Measurements from ENCODE around the gene CD247. TPM values are rescaled to one million over a fixed set of nuclear protein-coding genes. Genes with fewer than 3 reads are reported as not detected.

Gene CD247
- total RNA-seq, 1 experiment from 2014 or later, result 0.44 TPM

- Histone ChIP-seq H3K36me3 (ENCODE audit: control insufficient read depth, insufficient read depth, low read length) (no peaks in the 10 kb centered on the region), H3K4me1 (ENCODE audit: control insufficient read depth, insufficient read depth, low read length) (no peaks in the 10 kb centered on the region), H3K27me3 (ENCODE audit: control insufficient read depth, insufficient read depth, low read length) (no peaks in the 10 kb centered on the region), H3K27ac (ENCODE audit: low read length) (no peak overlapping the region), H3K4me3 (ENCODE audit: low read depth in 2 of 2, low read length in 2 of 2) (no peak overlapping the region), H3K9me3 (ENCODE audit: control insufficient read depth, insufficient read depth, low read depth, low read length) (no peaks in the 10 kb centered on the region)
- ATAC-seq (no peak), DNase-seq (ENCODE audit: low read depth, low spot score) (no peak)
- in situ Hi-C loops (cut with HindIII; ENCODE audit: low pct_unique_long_range_greater_than_20kb, low sequenced_read_pairs) (no loop called here), intact Hi-C loops (cut with micrococcal nuclease; ENCODE audit: unreplicated experiment) (no loop called here)
- no peak for TF ChIP-seq CTCF (IDR thresholded peaks at IDR 0.05)
- no peak for TF ChIP-seq TCF7L2 (IDR thresholded peaks at IDR 0.05; ENCODE audit: low read depth, low read length)
- no peak for TF ChIP-seq POLR2AphosphoS5 (IDR thresholded peaks at IDR 0.05; ENCODE audit: low read depth, low read length)
- no peak for TF ChIP-seq SIN3A (IDR thresholded peaks at IDR 0.05; ENCODE audit: borderline replicate concordance, insufficient read depth, low read depth, low read length)
- no peak for TF ChIP-seq REST (IDR thresholded peaks at IDR 0.05; ENCODE audit: insufficient read depth in 1 of 2, low read depth in 2 of 2, low read length in 1 of 2)
- no TSS peak for BruUV-seq (replicated peaks)
- CTCF ChIA-PET, result no interaction called here
- POLR2A ChIA-PET, result no interaction called here
Observed at GRCh38 chr1:167463875-167464575, 54.3 kb downstream of the CD247 start.

GRCh38 chr1:167463080-167463479 is 55.2 kb downstream of the CD247 start:
- in situ Hi-C loops (cut with HindIII; ENCODE audit: low pct_unique_long_range_greater_than_20kb, low sequenced_read_pairs), result no loop called here
- no TSS peak for BruUV-seq (replicated peaks)
- no peaks in the 10 kb centered on the region for H3K36me3 ChIP-seq (ENCODE audit: control insufficient read depth, insufficient read depth, low read length)
- no peak for DNase-seq (ENCODE audit: low read depth, low spot score)
- CTCF ChIA-PET, result no interaction called here
- no peak for ATAC-seq
- no peak for TF ChIP-seq CTCF (IDR thresholded peaks at IDR 0.05)
- TF ChIP-seq POLR2AphosphoS5 (IDR thresholded peaks at IDR 0.05; ENCODE audit: low read depth, low read length), result no peak
- no peak for TF ChIP-seq SIN3A (IDR thresholded peaks at IDR 0.05; ENCODE audit: borderline replicate concordance, insufficient read depth, low read depth, low read length)
- TF ChIP-seq TCF7L2 (IDR thresholded peaks at IDR 0.05; ENCODE audit: low read depth, low read length), result no peak
- no peak for TF ChIP-seq REST (IDR thresholded peaks at IDR 0.05; ENCODE audit: insufficient read depth in 1 of 2, low read depth in 2 of 2, low read length in 1 of 2)
- H3K4me1 ChIP-seq (ENCODE audit: control insufficient read depth, insufficient read depth, low read length), result no peaks in the 10 kb centered on the region
- no peaks in the 10 kb centered on the region for H3K9me3 ChIP-seq (ENCODE audit: control insufficient read depth, insufficient read depth, low read depth, low read length)
- H3K27ac ChIP-seq (ENCODE audit: low read length), result no peak overlapping the region
- POLR2A ChIA-PET, result no interaction called here
- H3K4me3 ChIP-seq (ENCODE audit: low read depth in 2 of 2, low read length in 2 of 2), result no peak overlapping the region
- H3K27me3 ChIP-seq (ENCODE audit: control insufficient read depth, insufficient read depth, low read length), result no peaks in the 10 kb centered on the region
- intact Hi-C loops (cut with micrococcal nuclease; ENCODE audit: unreplicated experiment), result no loop called here

Data from Panc1 (cell line).